ENCODE measurements around the gene TMPRSS2. TPM values are rescaled to one million over a fixed set of nuclear protein-coding genes. Genes with fewer than 3 reads are reported as not detected.
A peak's percentile ranks its signal among the peaks of the same experiment; 100 is the strongest.

TMPRSS2 gene
- polyA plus RNA-seq, 1 donor = not detected

- DNase-seq (ENCODE audit: low read depth) = no peak
These were observed 26.8 kb downstream of the TMPRSS2 start for GRCh38 chr21:41481191-41481590.

DNA sequence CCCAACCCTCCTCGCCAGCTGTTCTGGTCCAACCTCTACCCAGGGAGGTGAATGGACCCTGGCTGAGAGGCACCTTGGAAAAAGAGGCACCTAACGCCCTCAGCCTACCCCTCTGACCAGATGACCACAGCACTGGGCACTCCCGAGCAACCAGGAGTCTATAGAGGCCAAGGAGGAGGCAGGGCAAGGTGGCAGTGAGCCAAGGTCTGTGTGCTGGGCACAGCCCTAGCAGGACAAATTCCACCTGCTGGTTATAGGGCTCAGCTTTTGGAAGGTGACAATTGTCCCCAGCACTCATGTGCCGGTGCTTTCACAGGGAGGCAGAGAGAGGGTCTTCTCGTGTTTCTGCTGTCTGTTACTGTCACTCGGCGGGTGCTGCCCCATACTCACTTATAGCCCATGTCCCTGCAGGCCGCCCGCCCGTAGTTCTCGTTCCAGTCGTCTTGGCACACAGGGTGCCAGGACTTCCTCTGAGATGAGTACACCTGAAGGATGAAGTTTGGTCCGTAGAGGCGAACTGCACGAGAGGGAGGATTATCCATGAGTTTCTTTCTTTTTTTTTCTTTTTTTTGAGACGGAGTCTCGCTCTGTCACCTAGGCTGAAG is 27.8 kb downstream of the TMPRSS2 start:
- DNase-seq (ENCODE audit: low read depth) = no peak

DNA sequence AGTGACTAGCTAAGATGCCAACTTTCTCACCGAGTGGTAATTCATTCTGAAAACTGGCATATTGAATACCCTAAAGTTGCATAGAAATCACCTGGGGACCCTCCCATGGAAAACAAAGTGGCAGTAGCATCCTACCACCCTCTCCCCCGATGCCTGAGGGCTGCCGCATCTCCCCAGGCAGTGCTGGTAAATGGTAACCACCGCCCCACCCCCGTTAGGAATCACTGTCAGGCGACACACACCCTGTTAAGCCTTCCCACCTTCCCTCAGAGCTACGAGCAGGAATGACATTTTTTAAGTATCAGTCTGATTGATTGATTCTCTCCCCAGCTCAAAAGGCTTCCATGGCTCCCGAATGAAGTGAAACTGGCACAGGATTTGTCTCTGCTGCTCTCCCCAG is 28.3 kb downstream of the TMPRSS2 start:
- no peak for DNase-seq (ENCODE audit: low read depth)

GRCh38 chr21:41478319-41479177 is 29.4 kb downstream of the TMPRSS2 start:
- no peak for DNase-seq (ENCODE audit: low read depth)

DNA sequence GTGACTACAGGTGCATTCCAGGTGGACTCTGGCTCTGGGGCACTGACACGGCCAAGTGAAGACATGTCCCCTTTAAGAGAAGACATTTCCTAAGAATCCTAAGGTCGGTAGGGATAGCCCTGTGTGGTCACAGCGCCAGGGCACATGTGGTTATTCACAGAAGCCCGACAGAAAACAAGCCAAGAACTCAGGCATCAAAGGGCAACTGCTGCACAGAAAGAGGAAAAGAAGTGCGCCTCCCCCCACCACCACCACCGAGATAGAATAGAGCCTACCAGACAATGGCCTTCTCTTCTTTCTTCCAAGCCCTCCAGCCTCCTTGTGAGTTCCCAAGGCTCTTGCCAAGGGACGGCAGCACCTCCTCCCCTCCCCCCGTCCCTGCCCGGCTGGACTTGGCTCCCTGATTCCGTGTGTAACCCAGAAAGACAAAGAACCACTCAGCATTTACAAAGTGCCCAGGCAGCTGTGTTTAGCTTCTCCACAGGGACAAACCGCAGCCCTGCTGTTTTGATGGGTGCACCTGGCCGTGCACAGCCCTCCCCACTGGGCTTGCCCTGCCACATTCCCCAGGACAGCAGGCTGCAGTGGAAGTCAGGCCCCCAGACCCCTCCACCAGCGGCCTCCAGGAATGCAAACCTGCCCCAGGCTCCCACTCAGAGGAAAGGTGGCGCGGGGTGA is 30.2 kb downstream of the TMPRSS2 start:
- DNase-seq (ENCODE audit: low read depth) = no peak

DNA sequence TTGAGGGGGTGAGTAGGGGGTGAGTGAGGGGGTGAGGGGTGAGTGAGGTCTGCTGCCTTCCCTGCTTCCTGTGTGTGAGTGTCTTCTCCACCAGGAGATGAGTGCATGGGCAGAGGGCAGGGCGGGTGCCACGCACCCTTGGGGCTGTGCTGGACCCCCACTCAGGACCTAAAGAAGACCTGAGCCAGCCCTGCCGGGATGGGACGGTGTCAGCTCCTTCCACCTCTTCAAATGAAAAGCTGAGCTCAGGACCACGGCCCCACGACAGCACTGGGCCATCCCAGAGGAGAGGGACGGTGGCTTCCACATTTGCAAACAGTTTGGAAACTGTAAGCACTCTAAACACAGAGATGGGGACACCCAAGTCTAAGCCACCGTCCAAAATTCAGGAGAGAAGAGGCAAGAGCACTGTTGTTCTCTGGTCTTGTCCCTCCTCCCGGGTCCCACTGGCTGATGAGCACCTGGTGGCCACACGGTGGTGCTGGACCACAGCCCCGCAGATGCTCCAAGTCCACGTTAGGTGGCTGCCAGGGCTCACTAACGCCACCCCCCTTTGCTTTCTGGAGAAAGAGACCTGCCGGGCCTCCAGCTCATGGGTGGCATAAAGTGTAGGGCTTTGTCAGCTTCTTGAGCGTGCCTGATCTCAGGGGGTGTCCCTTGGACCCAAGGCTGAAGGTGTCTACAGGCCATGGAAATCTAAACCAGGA is 32.1 kb downstream of the TMPRSS2 start:
- DNase-seq (ENCODE audit: low read depth) = no peak

GRCh38 chr21:41472753-41473548 is 35.0 kb downstream of the TMPRSS2 start:
- no peak for DNase-seq (ENCODE audit: low read depth)

- DNase-seq (ENCODE audit: low read depth) = no peak
These were observed 37.9 kb downstream of the TMPRSS2 start for GRCh38 chr21:41470054-41470453.

- no peak for DNase-seq (ENCODE audit: low read depth)
These were observed 41.7 kb downstream of the TMPRSS2 start for GRCh38 chr21:41466024-41466820.

- DNase-seq (ENCODE audit: low read depth) = no peak
These were observed 42.7 kb downstream of the TMPRSS2 start for GRCh38 chr21:41465176-41465781.

GRCh38 chr21:41460578-41461527 is 47.1 kb downstream of the TMPRSS2 start:
- DNase-seq (ENCODE audit: low read depth) = peak; percentile 26

DNA sequence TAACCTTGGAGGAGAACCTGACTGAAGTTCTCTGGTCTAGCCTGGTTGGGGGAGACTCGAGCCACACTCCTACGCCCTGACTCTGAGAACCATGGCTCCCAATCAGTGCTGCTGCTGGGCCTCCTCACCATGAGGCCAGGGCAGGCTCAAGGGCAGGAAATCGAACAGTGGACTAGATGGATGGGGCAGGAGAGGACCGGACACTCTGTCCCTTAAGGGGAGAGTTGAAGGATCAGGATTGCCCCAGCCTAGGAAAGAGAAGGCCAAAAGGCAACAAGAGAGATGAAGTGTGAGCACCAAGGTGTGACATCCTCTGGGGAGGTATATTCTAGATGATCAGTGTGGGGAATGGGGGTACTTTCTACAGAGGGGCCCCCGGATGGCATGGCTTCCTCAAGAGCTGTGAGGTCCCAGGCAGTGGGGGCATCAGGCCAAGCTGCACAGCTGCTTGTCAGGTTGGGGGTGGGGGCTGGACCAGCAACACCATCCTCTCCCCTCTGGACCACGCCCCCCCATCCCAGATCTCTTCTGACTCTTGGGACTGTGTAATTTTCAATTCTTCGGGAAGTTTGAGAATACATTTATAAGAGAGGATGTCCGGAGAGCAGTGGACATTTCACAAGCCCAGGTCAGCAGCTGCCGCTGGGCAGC is 47.9 kb downstream of the TMPRSS2 start:
- DNase-seq (ENCODE audit: low read depth) = no peak

- DNase-seq (ENCODE audit: low read depth) = no peak
These were observed 49.4 kb downstream of the TMPRSS2 start for GRCh38 chr21:41458559-41458958.

DNA sequence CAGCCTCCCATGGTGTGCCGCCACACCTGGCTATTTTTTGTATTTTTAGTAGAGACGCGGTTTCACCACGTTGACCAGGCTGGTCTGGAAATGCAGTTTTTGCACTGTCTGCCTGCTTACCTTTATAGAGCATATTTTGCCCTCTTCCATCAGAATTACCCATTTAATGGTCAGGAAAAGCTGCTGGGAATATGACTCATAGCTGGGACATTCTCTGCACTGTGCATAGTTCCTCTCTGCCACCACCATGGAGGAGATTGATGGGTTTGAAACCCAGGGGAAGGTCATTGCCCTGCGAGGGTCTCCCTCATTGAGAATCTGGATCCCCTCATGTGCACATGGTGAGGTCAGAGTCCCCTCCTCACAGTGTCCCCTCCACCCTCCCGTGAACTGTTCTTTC is 49.8 kb downstream of the TMPRSS2 start:
- no peak for DNase-seq (ENCODE audit: low read depth)

GRCh38 chr21:41453761-41454160 is 54.2 kb downstream of the TMPRSS2 start:
- DNase-seq (ENCODE audit: low read depth) = no peak

DNA sequence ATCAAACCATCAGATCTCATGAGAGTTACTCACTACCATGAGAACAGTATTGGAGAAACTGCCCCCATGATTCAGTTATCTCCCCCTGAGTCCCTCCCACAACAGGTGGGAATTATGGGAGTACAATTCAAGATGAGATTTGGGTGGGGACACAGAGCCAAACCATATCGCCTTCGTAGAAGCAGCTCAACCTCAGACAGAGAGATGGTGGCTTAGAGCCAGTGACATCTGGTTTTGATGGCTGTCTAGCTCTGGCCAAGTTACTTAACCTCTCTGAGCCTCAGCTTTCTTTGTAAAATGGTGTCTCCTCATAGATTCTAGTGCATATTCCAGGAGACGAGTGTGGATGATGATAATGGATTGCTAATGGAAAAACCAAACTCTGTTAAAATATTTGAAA is 54.8 kb downstream of the TMPRSS2 start:
- no peak for DNase-seq (ENCODE audit: low read depth)

DNA sequence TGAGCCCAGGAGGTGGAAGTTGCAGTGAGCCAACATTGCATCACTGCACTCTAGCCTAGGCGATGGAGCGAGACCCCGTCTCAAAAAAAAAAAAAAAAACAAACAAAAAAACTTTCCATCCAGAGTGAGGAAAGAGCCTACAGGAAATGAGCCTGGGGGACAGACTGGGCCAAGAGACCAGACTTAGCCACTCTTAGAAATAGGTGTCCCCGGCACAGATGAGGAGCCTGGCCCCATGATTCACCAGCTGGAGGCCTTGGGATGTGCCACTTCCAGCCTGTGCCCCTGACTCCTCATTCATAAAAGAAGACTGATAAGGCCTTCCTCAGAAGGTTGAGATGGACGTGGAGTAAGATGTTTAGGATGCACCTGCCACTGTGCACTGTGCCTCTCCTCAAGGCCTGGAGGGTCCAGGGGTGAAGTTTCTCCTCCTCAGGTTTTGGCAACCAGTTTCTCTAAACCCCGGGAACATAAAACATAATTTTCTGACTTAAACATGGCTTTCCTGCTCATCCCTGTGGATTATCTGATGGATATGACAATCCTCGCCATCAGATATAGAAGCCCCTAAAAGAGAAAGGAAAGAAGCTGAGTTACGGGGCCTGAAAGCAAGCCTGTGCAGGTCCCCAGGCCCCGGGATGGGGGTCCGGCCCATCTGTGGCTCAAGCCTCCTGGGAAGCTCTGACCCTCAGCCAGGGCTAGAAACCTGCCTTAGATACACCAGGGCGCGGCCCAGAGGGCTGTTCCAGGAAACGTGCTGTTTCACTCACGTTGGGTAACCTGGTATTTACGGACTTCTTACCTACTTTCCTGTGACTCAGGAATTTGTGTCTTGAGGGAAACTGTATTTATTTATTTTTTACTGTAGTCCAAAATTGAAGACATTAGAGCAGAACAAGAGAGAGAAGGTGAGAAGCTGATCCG is 55.9 kb downstream of the TMPRSS2 start:
- DNase-seq (ENCODE audit: low read depth) = no peak

All from forelimb muscle (tissue), 1 donor.